ENCODE measurements around the gene AQP3.
"Not testable (repeated sequence)": the region's sequence is repeated elsewhere in the genome, so short reads cannot be mapped to it uniquely, and the experiment has no call there.

The AQP3 gene

GRCh38 chr9:33439731-33440130, 7.7 kb downstream of the AQP3 start:
- no peak for DNase-seq

GRCh38 chr9:33438926-33439680, 8.3 kb downstream of the AQP3 start:
- DNase-seq: no peak

- no peak for DNase-seq
Measured at GRCh38 chr9:33437898-33438297, 9.5 kb downstream of the AQP3 start.

- no peak for DNase-seq
Measured at GRCh38 chr9:33437205-33437604, 10.2 kb downstream of the AQP3 start.

GRCh38 chr9:33436445-33436844, 10.9 kb downstream of the AQP3 start:
- no peak for DNase-seq

- DNase-seq: no peak
Measured at GRCh38 chr9:33435821-33436277, 11.5 kb downstream of the AQP3 start.

GRCh38 chr9:33434317-33435105, 12.9 kb downstream of the AQP3 start:
- no peak for DNase-seq

- no peak for DNase-seq
Measured at GRCh38 chr9:33433871-33434270, 13.5 kb downstream of the AQP3 start.

- no peak for DNase-seq
Measured at GRCh38 chr9:33431420-33431819, 16.0 kb downstream of the AQP3 start.

- no peak for DNase-seq
Measured at GRCh38 chr9:33430942-33431341, 16.5 kb downstream of the AQP3 start.

GRCh38 chr9:33429256-33429985, 18.0 kb downstream of the AQP3 start:
- no peak for DNase-seq

GRCh38 chr9:33426843-33427293, 20.5 kb downstream of the AQP3 start:
- no peak for DNase-seq

GRCh38 chr9:33425128-33425533, 22.3 kb downstream of the AQP3 start:
- DNase-seq: no peak

GRCh38 chr9:33424492-33424891, 22.9 kb downstream of the AQP3 start:
- DNase-seq: not testable (repeated sequence)

- not testable (repeated sequence) for DNase-seq
Measured at GRCh38 chr9:33424043-33424442, 23.4 kb downstream of the AQP3 start.

GRCh38 chr9:33419708-33420303, 27.6 kb downstream of the AQP3 start:
- no peak for DNase-seq

GRCh38 chr9:33418090-33418489, 29.3 kb downstream of the AQP3 start:
- no peak for DNase-seq

- DNase-seq: no peak
Measured at GRCh38 chr9:33416996-33417395, 30.4 kb downstream of the AQP3 start.

GRCh38 chr9:33415501-33416038, 31.8 kb downstream of the AQP3 start:
- DNase-seq: no peak

GRCh38 chr9:33414889-33415500, 32.4 kb downstream of the AQP3 start:
- no peak for DNase-seq

- DNase-seq: no peak
Measured at GRCh38 chr9:33414268-33414667, 33.1 kb downstream of the AQP3 start.

- no peak for DNase-seq
Measured at GRCh38 chr9:33408087-33408486, 39.3 kb downstream of the AQP3 start.
